Breast epithelium (tissue), 3 donors: ENCODE data around the gene ARHGAP8.

Experiments used
- CTCF ChIP-seq, 3 donors: fragments of 450-650 bp; IDR thresholded peaks; one replicate each; pipeline ENCODE4 v1.5.1; 2016 to 2017; ENCODE audit warnings: antibody characterized with exemption in 3 of 3, mild to moderate bottlenecking in 3 of 3, moderate library complexity in 3 of 3
- POLR2A ChIP-seq: fragments of 450-650 bp; IDR thresholded peaks from one replicate; pipeline ENCODE4 v1.6.1; 2016; ENCODE audit warnings: antibody characterized with exemption, mild to moderate bottlenecking, moderate library complexity

- TF ChIP-seq CTCF (IDR thresholded peaks at IDR 0.05) (no peak), POLR2A (no peak)
These were observed 18.8 kb upstream of the ARHGAP8 start for GRCh38 chr22:44733426-44734106.
